ENCODE results near the gene ADAMTSL4.
"Not testable (repeated sequence)": the region's sequence is repeated elsewhere in the genome, so short reads cannot be mapped to it uniquely, and the experiment has no call there.

ADAMTSL4 gene

DNA sequence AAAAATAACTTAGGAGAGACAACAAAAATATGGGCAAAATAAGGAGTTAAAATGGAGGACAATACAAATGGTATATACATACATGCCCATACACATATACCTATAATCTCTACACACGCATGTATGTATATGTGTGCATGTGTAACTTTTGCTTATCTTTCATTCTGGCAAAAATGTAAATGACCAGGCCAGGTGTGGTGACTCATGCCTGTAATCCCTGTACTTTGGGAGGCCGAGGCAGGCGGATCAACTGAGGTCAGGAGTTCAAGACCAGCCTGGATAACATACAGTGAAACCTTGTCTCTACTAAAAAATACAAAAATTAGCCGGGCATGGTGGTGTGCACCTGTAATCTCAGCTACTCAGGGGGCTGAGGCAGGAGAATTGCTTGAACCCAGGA, 49.1 kb downstream of the ADAMTSL4 start:
- not testable (repeated sequence) for DNase-seq

GRCh38 chr1:150601540-150601939, 52.3 kb downstream of the ADAMTSL4 start:
- DNase-seq = no peak

DNA sequence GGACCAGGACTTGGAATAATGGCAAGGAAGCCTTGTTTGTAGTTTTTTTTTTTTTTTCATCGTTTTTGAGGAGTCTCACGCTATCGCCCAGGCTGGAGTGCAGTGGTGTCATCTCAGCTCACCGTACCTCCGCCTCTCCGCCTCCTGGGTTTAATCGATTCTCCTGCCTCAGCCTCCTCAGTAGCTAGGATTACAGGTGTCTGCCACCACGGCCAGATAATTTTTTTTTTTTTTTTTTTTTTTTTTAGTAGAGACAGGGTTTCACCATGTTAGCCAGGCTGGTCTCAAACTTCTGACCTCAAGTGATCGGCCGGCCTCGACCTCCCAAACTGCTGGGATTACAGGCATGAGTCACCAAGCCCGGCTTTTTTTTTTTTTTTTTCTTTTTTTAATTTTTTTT, 53.2 kb downstream of the ADAMTSL4 start:
- DNase-seq = not testable (repeated sequence)

- DNase-seq = no peak
Measured at GRCh38 chr1:150603711-150604110, 54.5 kb downstream of the ADAMTSL4 start.

DNA sequence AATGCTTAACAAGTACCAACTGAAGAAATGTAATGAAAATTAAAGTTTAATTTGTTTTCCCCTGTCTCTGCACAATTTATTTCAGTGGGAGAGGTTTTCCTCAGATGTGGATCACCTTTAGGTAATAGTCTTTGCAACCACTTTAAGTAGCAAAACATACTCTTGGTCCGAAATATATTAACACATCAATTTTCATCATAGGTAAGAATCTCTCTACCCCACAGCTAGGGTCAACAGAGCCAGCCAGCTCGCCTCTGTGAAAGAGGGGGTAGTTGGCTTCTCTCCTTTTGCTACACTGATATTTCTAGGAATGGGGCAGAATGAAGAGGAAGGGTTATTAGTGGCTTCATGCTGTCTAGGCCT, 55.0 kb downstream of the ADAMTSL4 start:
- no peak for DNase-seq

- not testable (repeated sequence) for DNase-seq
Measured at GRCh38 chr1:150605451-150605731, 56.2 kb downstream of the ADAMTSL4 start.

DNA sequence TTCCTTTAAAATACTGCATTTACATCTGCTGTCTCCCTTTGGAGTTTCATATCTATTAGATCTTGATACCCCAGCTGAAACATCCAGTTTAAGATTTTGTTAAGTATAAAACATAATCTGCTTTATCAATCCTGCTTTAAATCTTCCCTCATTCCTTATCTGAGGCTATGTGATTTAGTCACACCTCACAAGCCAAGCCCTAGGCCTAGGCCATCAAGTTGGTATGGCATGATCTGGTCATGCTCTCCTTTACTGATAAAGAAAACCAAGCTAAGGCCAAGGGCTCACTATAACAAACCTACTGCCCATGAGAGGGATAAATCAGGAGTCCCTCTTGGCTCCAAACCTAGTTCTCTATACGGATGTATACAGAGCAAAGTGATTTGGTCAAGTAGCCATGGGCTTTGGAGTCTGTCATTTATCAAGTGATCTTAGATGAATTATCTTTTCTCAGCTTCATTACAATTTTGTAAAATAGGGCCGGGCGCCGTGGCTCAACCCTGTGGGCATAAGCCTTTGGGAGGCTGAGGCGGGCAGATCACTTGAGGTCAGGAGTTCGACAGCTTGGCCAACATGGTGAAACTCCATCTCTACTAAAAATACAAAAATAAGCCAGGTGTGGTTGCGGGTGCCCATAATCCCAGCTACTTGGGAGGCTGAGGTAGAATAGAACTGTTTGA, 57.4 kb downstream of the ADAMTSL4 start:
- DNase-seq = no peak

DNA sequence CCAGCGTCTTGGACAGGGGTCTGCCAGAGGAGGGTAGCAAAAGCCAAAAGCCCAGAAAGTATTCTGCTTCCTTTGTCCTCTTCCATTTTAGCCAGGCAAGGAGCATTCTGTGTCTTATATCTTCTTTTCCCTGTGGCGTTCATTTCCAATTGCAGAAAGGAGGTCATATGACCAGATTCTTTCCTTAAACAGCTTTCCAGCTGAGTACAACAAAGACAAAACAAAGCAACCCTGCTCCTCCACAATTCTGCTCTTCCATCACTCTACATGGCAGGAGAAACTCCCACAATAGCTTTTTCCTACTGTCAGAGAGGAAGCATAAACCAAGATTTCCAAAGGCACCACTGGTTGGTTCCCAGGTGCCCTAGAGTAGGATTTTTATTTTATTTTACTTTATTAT, 60.5 kb downstream of the ADAMTSL4 start:
- DNase-seq = no peak

Measured in Kasumi-1 (cell line).